SK-N-SH treated with all-trans-retinoic acid at 6 μM for 48 hours (cell line): Measurements from ENCODE around the gene CD47.

Experiments used
- BACH2 ChIP-seq: fragments of 250-450 bp; sonication (Bioruptor Pico); IDR thresholded peaks from 2 replicates; pipeline ENCODE4 v1.9.0; 2021; ENCODE audit warnings: mild to moderate bottlenecking, borderline replicate concordance
- ESRRG ChIP-seq: fragments of 250-450 bp; sonication (Bioruptor Pico); IDR thresholded peaks from 2 replicates; pipeline ENCODE4 v1.6.1; 2021; ENCODE audit warnings: mild to moderate bottlenecking
- SNAI2 ChIP-seq: fragments of 250-450 bp; sonication (Bioruptor Pico); IDR thresholded peaks from 2 replicates; pipeline ENCODE4 v1.5.0; 2020; ENCODE audit warnings: mild to moderate bottlenecking, moderate library complexity
- ZFP3 ChIP-seq: fragments of 250-450 bp; sonication (Bioruptor Pico); IDR thresholded peaks from 2 replicates; pipeline ENCODE4 v1.5.0; 2020; ENCODE audit warnings: mild to moderate bottlenecking, moderate library complexity

DNA sequence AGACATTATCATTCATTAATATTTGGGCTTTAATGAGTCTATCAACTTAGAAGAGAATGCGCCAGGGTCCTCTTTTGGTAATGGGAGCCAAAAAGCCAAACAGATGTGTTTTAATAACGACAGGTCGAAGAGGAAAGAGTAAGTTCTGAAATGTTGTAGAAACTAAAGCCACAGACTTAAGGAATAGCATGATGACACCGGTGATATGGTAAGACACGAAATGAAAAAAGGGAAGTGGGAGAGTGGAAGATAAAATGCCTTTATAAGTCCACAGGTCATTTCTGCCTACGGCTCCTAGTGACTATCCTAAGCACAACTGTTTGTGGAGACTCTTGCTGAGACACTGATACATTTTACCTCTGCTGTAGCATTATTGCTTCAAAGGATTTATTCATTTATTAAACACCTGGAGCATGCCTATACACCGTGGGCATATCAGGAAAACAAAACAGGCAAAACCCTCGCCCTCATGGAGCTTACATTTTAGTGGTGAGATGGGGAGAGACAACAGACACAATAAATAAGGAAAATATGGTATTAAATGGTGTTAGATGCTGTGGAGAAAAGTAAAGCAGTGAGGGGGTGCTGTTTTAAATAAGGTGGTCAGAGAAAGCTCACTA is 11.7 kb upstream of the CD47 start:
- no peak for TF ChIP-seq ESRRG (CRISPR knock-in tag)
- no peak for TF ChIP-seq ZFP3 (CRISPR knock-in tag)
- TF ChIP-seq SNAI2 (CRISPR knock-in tag), result no peak
- TF ChIP-seq BACH2, result no peak
